H1 (cell line): Measurements from ENCODE around the gene FGF14. TPM values are rescaled to one million over a fixed set of nuclear protein-coding genes. Genes with fewer than 3 reads are reported as not detected.

Experiments used
- SP2 ChIP-seq: IDR thresholded peaks from 2 replicates; pipeline ENCODE4 v1.6.1; 2012; ENCODE audit warnings: mild to moderate bottlenecking, low read length, inconsistent platforms
- polyA plus RNA-seq, 7 experiments: library from polyadenylated mRNA; depleted of rRNA in 3 of 7; stranded (reverse) in 5 of 7; unstranded in 2 of 7; fragments of >200 nt in 5 of 7; fragments of 200-250 nt in 2 of 7; gene quantifications; 1 replicate in 5 of 7; 2 replicates in 1 of 7; 4 replicates in 1 of 7; pipeline versions ENCODE4 v1.2.1 to v1.2.3, GENCODE V29; 2011 to 2013; ENCODE audit warnings: missing spikeins in 2 of 7, mixed read lengths in 2 of 7
- total RNA-seq: library from RNA; stranded (reverse); fragmentation: NEBNext Ultra II Directional; extraction: Animal tissue kit (Norgen Biotek cat#: 25700); gene quantifications from 2 replicates; pipeline ENCODE4 v1.2.1, GENCODE V29; 2021

FGF14 gene
- total and polyA plus RNA-seq, 2 of the 8 experiments (the other 6 are each of a cell fraction or from before 2014, with no cell fraction given), result 0.05 to 0.58 TPM

GRCh38 chr13:102392481-102393209 is 9.2 kb downstream of the FGF14 start (continued):
- TF ChIP-seq SP2, result no peak
